ENCODE data around the gene IRF2. TPM values are rescaled to one million over a fixed set of nuclear protein-coding genes. Genes with fewer than 3 reads are reported as not detected.

IRF2 gene
- total RNA-seq, 1 donor from 2014 or later: 16.1 TPM

GRCh38 chr4:184345573-184345922 is 128.8 kb downstream of the IRF2 start:
- Histone ChIP-seq H3K27me3 (no peaks in the 10 kb centered on the region), H3K4me3 (no peak overlapping the region), H3F3A (ENCODE audit: low read depth) (peaks cover 5% of the 10 kb centered on the region), H3K9me3 (ENCODE audit: low read depth) (no peaks in the 10 kb centered on the region), H3K36me3 (no peaks in the 10 kb centered on the region), H3K4me2 (no peak overlapping the region), H3K4me1 (peaks cover 7% of the 10 kb centered on the region), H2AFZ (replicated peaks) (no peak overlapping the region), H4K20me1 (ENCODE audit: low read depth) (no peaks in the 10 kb centered on the region), H3K27ac (no peak overlapping the region), H3K9ac (no peak overlapping the region), H3K79me2 (ENCODE audit: low read depth) (no peaks in the 10 kb centered on the region)
- peak overlapping the region; percentile 39 for H3K27ac Mint-ChIP-seq
- TF ChIP-seq EZH2 (IDR thresholded peaks at IDR 0.05): no peak
- TF ChIP-seq CTCF (IDR thresholded peaks at IDR 0.05): no peak
- no peaks in the 10 kb centered on the region for H3K36me3 Mint-ChIP-seq
- peaks cover 48% of the 10 kb centered on the region for H3K4me1 Mint-ChIP-seq
- H3K4me3 Mint-ChIP-seq: no peak overlapping the region
- peaks cover 10% of the 10 kb centered on the region for H3K27me3 Mint-ChIP-seq (ENCODE audit: insufficient read depth, low read depth)
- no peak for DNase-seq (ENCODE audit: low spot score)
- no peaks in the 10 kb centered on the region for H3K9me3 Mint-ChIP-seq

GRCh38 chr4:184344899-184345572 is 129.3 kb downstream of the IRF2 start:
- H3K36me3 ChIP-seq: no peaks in the 10 kb centered on the region
- no peak overlapping the region for H2AFZ ChIP-seq (replicated peaks)
- TF ChIP-seq EZH2 (IDR thresholded peaks at IDR 0.05) (no peak), EZH2phosphoT487 (IDR thresholded peaks at IDR 0.05) (no peak), CTCF (IDR thresholded peaks at IDR 0.05) (no peak)
- Mint-ChIP-seq H3K27me3 (ENCODE audit: insufficient read depth, low read depth) (peaks cover 10% of the 10 kb centered on the region), H3K4me1 (peaks cover 48% of the 10 kb centered on the region), H3K27ac (peak overlapping the region; percentile 80), H3K9me3 (no peaks in the 10 kb centered on the region), H3K4me3 (no peak overlapping the region), H3K36me3 (no peaks in the 10 kb centered on the region)
- no peak for DNase-seq (ENCODE audit: low spot score)
- H3K27ac ChIP-seq: no peak overlapping the region
- H3K4me3 ChIP-seq: no peak overlapping the region
- H3F3A ChIP-seq (ENCODE audit: low read depth): peaks cover 5% of the 10 kb centered on the region
- H4K20me1 ChIP-seq (ENCODE audit: low read depth): no peaks in the 10 kb centered on the region
- H3K27me3 ChIP-seq: no peaks in the 10 kb centered on the region
- no peaks in the 10 kb centered on the region for H3K9me3 ChIP-seq (ENCODE audit: low read depth)
- H3K4me1 ChIP-seq: peaks cover 7% of the 10 kb centered on the region
- H3K4me2 ChIP-seq: no peak overlapping the region
- no peak overlapping the region for H3K9ac ChIP-seq
- no peaks in the 10 kb centered on the region for H3K79me2 ChIP-seq (ENCODE audit: low read depth)

DNA sequence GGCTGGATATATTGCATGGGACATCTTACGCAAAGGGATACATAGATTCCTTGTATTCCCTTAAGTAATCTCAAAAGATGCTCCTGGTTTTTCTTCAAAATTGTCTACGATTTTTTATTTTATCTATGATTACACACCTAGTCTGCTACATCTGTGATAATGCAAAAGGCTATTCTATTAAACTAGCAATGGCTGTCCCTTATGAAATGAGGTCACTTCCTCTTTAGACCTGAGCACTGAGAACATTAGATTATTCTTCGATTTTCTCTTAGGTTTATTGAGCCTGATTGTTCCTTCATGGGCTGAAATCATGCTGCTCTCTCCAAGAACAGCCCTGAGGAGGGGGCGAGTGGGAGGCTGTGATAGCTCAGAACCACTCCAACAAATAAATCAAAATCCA is 129.9 kb downstream of the IRF2 start:
- DNase-seq (ENCODE audit: low spot score): no peak
- Histone ChIP-seq H3K36me3 (no peaks in the 10 kb centered on the region), H3K9me3 (ENCODE audit: low read depth) (no peaks in the 10 kb centered on the region), H3K79me2 (ENCODE audit: low read depth) (no peaks in the 10 kb centered on the region), H4K20me1 (ENCODE audit: low read depth) (no peaks in the 10 kb centered on the region), H2AFZ (replicated peaks) (peak overlapping the region; percentile 98), H3K9ac (no peak overlapping the region), H3F3A (ENCODE audit: low read depth) (peaks cover 5% of the 10 kb centered on the region), H3K27ac (no peak overlapping the region), H3K27me3 (no peaks in the 10 kb centered on the region), H3K4me3 (no peak overlapping the region), H3K4me1 (peaks cover 7% of the 10 kb centered on the region), H3K4me2 (peak overlapping the region; percentile 91)
- H3K4me3 Mint-ChIP-seq: peak overlapping the region; percentile 84
- peaks cover 48% of the 10 kb centered on the region for H3K4me1 Mint-ChIP-seq
- H3K27ac Mint-ChIP-seq: peak overlapping the region; percentile 80
- peaks cover 6% of the 10 kb centered on the region for H3K27me3 Mint-ChIP-seq (ENCODE audit: insufficient read depth, low read depth)
- no peaks in the 10 kb centered on the region for H3K9me3 Mint-ChIP-seq
- TF ChIP-seq CTCF (IDR thresholded peaks at IDR 0.05) (no peak), EZH2 (IDR thresholded peaks at IDR 0.05) (no peak), EZH2phosphoT487 (IDR thresholded peaks at IDR 0.05) (no peak)
- H3K36me3 Mint-ChIP-seq: no peaks in the 10 kb centered on the region

All from neural progenitor cell (in vitro differentiated cells).